NCI-H146 (cell line): Measurements from ENCODE around the gene ZBTB39.
"Not testable (repeated sequence)": the region's sequence is repeated elsewhere in the genome, so short reads cannot be mapped to it uniquely, and the experiment has no call there.

ENCODE experiments used
- DNase-seq: peaks from one replicate; lab custom pipeline; 2025; lab: John Stamatoyannopoulos, UW

The ZBTB39 gene

DNA sequence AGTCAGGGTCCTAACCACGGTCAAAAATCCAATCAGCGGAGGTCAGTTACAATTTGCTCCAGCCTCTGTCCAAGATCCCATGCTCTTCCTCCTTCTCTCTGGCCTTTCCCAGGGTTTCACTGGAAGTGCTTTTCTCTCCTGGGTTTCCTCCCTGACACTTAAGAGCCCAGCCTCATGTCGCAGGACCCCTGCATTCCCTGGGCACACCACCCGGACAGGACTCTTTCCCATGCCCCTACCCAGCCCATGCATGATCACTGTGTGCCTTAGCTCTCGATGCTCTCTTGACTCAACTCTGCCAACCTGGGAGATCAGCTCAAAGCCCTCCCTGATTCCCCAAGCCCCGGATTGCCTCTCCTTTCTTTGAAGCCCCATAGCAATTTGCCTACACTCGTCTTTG, 25.4 kb upstream of the ZBTB39 start:
- no peak for DNase-seq

DNA sequence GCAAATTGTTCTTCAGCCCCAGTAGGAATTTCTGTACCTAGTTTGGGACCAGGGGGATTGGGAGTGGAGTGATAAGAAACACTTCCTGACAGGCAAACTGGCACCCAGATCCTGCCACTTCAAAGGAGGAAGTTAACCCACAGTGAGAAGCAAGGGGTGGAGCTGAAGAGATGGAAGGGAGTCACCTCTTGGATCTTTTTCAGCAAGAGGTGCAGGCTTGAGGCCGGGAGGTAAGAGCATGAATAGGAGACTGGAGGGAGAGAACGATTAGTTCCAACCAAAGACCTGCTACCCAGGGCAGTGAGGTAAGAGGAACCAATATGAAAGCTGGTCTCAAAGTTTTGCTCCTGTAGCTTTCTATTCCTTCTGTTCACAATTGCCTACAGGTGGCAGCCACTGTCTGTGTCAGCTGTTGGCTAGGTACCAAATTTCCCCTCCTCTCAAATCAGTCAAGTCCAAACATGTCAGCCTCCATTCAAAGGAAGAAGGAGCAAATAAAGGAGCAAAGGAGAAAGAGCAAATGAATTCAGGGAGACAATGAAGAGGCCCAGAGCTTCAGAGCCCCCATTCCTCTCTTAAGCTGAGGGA, 24.9 kb upstream of the ZBTB39 start:
- peak; percentile 77 for DNase-seq

DNA sequence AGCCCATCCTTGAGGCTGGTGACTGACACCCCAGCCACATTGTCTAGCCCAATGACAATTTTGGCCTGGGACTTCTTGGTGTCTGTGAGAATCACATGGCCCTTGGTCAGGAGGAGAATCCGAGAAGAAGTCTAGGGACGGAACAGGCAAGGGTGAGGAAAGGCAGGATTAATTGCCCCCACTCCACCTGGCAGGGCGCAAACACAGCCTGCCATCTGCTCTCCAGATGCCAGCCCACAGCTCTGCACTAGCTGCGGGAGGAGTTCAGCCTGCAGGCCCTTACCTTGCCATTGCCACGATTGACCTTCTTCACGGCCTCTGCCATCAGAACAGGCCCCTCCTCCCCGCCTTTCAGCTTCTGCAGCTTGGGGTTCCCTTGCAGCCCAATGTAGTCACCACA, 23.1 kb upstream of the ZBTB39 start:
- no peak for DNase-seq

DNA sequence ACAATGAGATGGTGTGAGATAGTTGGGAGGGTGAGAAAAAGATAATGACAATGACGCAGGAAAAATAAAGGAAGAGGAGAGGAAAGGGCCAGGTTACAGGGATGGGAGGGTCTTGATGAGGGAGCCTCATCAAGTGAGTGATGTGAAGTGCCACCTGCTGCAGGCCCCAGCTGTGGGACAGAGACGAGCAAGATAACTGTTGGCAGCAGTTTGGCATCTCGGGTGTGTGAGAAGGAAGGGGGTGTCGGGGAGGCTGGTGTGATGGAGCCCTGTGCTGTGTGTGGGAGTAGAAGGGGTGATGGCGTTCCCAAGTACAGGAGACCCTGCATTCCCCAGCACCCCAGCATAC, 21.4 kb upstream of the ZBTB39 start:
- DNase-seq, result no peak

DNA sequence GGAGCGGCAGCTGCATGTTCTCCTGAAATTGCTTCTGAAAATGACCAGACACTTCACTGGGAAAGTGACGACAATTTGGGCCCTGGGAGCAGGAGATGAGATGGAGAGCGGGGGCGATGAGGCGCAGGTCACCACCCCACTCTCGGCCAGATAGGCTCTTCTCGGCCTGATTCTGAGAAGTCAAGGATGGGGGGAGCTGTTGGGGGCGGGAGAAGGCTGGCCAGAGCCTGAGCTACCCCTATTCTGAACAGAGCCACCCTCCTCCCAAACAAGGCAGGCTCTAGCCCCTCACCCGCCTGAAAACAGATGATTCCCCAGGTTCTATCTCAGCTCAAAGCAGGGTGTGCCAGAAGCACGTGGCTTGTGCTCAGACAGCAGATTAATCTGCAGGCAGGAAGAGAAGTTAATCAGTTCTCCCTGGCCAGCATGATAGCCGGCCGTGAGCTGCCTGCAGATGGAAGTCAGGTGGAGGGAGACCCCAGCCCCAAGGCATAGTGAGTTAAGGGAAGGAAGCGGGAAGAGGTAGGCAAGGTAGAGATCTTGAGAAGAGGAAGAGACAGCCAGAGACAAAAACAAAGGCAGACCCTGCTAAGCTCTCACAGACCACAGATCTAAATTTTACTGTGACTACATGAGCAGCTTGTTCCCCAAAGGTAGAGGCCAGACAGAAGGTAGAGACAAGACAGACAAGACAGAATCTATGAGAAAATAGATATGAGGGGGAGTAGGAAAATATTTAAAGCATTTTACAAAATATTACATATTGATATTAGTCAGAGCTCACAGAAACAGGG, 20.9 kb upstream of the ZBTB39 start:
- DNase-seq, result no peak

DNA sequence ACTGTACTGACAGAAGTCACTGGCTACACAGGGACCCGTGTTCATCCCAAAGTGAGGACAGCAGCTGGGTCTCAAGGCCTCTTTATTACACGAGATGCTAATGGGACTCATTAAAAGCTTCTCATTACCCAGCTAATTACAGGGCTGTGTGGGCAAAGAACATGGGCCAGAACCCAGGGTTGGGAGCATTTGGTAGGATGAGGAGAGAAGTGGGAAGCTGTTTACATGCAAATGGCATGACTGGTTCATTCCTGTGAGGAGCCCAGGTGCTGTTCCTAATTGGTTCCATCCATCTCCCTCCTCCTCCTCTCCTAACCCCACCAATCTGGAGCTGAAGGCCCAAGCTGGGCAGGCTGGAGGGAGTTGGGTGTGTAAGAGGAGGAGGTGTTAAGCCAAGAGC, 18.9 kb upstream of the ZBTB39 start:
- DNase-seq, result no peak

DNA sequence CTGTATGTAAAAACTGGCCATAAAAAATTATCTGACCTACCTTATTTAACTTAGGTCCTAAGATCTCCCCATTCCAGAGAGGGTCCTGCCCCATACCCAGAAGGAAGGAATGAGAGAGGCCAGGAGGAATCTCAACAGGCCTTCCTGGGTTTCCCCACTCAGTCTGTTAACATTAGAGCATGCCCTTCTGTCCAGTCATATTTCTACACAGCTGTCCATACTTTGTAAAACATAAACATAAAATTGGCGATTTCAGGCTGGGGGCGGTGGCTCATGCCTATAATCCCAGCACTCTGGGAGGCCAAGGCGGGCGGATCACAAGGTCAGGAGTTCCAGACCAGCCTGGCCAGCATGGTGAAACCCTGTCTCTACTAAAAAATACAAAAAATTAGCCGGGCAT, 16.0 kb upstream of the ZBTB39 start:
- DNase-seq, result not testable (repeated sequence)

DNA sequence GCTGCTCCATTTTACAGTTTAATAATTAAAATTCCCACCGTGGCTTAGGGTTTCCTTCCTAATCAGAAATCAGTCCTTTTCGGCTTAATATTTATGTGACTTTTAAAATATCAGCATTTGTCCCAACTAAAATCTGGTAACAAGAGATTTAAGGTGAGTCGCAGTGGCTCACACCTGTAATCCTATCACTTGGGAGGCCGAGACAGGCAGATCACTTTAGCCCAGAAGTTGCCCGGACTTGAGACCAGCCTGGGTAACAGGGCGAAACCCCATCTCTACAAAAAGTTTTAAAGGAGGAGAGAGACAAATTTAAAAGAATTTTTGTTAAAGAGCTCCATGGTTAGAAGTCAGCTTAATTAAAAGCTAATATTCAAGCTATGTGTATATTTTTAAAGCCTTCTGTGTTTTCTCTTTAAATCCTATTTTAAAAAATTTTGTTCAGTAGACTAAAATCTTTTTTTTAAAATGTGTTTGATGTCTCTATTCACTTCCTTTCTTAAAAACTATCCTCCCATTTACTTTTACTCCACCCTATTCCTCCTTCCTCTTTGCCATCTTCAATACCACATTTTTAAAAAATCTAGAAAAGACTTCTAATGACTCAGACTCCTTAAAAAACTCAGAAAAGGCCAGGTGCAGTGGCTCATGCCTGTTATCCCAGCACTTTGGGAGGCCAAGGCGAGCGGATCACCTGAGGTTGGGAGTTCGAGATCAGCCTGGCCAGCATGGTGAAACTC, 13.8 kb upstream of the ZBTB39 start:
- DNase-seq, result no peak

DNA sequence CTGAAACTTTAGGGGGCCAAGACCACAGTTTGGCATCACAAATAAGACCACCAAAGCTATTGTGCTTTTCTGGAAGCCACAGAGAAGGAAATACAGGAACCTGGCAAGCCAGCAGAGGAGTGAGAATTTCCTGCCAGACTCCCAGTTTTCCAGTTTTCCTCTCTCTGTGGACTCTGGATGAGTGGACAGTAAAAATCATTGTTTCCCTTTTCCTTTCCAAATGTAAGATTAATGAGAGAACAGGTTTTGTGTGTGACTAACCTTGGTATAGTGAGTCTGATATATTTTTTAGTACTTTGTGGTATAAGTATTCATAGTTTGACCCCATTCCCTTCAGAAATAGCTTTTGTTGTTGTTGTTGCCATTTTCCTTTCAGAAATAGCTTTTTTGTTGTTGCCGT, 12.6 kb upstream of the ZBTB39 start:
- DNase-seq, result no peak

DNA sequence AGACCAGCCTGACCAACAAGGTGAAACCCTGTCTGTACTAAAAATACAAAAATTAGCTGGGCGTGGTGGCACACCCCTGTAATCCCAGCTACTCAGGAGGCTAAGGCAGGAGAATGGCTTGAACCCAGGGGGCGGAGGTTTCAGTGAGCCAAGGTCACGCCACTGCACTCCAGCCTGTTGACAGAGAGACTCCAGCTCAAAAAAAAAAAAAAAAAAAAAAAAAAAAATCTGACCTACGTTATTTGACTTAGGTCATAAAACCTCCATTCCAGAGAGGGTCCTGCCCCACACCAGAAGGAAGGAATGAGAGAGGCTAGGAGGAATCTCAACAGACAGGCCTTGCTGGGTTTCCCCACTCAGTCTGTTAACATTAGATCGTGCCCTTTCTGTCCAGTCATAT, 12.0 kb upstream of the ZBTB39 start:
- not testable (repeated sequence) for DNase-seq

DNA sequence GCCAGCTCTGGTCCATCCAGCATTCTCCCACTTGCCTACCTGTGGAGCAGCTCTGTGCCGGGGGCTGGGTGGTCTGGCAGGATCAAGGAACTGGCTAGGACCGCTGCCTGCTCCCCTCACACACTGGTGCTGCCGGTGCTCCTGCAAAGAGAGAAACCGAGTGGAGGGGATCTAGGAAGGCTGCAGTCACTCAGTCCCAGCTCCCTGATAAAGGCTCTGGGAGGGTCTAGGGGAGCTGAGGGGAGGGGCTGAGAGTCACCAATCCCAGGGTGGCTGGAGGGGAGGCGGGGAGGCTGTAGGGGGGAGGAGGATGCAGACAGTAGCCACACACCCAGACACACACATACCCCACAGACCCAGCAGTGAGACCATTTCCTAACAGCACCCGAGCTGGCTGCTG, 10.0 kb upstream of the ZBTB39 start, which contains the start of gene TAC3:
Gene TAC3, minus strand, starts transcription at position 182 of the 400 bp plus-strand sequence. CDS start 732 bp downstream, outside the sequence.
- DNase-seq, result peak; percentile 27

DNA sequence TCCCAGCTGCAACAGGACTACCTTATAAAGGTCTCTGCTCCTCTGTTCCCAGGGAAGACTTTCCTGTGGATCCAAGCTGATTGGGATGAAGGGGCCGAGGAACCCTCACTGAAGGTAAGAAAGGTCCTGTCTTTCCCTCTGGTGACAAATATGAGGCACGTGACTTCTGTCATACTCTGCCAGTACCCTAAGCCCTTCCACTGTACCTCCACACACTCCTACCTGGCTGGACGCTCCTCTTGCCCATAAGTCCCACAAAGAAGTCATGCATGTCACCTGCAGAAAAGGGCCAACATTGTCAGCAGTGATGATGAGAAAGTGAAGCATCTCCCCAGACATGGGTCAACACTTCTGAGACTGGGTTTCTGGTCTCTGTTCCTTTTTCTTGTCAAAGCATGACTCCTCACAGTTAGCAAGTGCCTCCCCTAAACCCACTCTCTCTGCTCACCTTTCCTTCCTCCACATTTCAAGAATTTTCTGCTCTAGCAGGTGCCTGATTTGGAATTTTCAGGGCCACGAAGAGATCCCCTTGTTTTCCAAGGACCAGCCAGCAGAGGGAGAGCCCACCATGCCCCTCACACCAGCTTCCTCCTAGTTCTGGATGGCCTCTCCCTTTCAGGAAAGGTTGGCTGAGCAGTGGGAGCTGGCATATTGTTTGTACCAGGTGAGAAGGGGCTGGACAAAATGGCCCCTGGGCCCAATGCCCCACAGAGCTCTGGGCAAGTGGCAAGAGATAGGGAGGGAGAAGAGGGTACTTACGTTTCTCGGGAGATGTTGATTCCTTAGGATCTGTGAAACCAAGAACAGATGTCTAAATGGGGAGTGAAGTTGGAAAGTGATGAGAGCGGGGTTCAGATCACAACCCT, 6.5 kb upstream of the ZBTB39 start:
- no peak for DNase-seq

DNA sequence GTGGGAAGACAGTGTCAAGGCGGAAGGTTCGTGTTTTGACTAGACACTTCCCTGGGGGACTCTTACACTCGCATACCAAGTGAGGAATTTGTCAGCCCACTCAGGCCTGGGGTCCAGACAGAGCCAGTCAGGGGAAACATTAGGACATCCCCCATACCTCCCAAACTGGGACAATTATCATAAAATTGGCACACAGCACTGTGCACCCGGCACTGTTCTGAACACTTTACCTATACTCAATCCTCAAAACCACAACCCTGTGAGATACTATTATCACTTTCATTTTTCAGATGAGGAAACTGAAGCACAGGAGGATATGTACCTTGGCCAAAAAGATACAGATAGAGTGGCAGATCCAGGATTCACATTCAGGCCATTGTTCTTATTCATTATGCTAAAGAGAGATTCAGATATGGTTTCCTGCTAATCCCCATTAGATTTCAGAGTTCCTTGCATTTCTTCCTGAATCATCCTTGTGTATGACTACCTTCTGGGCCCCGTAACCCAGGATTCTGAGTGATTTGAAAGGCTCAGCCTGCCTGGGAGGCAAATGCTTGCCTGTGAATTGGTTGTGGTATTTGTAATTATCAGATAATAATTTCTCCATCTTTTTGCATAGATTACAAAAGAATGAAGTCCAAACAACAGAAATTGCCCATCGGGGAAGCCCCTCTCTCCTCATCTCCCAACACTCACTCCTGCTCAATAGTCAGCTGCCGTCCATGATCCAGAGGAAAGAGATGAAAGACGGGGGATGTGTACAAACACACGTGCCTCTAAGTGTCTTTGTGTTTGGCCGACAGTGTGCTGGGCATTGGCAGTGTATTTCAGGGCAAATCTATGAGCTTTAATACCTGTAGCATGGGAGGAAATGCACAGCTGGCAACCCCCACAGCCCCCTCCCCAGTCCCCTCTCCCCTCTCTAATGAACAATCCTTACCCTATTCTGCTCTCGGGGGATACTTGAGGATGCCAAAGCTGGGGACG, 5.4 kb upstream of the ZBTB39 start:
- DNase-seq, result no peak

DNA sequence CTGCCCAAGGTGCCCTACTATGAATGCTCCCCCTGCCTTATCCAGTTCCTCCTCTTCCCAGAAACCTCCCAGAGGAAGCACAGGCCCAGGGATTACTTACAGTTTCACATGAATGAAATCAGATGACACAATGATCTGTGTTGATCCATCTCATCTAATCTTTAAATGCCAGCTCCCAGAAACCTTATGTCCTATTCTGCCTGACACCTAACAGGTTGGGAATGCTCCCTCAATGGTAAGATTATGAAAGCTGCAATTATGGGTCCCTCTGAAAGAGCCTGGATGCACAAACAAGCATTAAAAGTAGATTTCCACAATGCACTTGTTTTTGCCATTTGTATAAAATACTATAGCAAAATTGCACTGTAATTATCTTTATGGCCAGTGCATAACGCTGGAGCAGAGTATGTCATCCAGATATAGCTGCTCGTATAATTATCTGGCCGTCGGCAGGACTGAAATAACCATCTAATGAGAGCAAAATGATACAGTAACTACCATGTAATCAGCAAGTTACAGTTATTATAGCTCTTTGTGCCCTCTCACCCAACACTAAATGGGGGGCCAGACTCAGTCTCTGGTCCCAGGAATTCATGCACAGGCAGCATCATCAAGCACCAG, 4.4 kb upstream of the ZBTB39 start:
- DNase-seq, result no peak

DNA sequence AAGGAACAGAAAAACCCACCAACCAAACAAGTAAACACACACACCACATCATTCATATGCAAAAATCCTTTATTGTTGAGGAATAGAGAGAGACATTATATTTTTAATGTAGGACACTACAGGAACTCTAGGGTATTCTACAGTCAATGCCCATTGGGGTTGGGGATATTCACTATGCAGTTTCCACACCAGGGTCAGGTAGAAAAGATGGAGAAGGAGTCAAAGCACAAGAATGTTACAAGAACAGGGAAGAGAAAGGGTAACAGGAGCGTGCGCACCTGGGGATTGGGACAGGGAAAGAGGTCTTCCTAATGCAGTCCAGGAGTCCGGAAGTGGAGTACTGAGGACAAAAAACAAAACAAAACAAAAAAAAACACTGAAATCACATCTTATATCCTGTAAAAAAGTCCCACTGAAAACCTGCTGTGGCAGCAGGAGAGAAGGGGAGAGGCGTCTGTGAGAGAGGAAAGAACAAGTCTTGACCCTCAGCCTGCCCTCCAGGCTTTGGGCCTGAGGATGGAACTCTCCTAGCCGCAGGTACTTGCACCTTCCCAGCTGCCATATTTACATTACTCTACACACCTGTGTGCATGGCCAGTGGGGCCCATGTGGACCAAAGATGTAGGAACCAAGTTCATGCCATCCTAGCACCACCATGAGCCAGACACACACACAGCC, 3.7 kb upstream of the ZBTB39 start:
- DNase-seq, result no peak

DNA sequence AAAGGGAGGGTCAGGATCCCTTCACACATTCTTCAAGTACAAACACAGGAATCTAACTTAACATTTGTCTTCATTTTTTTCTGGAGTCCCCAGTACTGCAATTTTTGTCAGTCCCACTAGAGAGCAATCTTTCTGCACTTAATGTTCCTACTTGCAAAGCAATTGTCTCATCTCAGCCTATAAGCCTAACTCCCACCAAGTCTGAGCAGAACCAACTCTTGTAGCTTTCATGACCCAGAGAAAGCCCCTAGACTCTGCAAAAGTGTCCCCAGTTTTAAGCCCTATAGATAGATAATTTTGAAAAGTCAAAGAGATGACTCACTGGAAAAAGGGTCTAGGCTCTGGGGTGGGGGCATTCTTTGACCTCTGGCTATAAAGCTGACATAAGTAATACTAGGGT, 1.8 kb upstream of the ZBTB39 start:
- peak; percentile 49 for DNase-seq

DNA sequence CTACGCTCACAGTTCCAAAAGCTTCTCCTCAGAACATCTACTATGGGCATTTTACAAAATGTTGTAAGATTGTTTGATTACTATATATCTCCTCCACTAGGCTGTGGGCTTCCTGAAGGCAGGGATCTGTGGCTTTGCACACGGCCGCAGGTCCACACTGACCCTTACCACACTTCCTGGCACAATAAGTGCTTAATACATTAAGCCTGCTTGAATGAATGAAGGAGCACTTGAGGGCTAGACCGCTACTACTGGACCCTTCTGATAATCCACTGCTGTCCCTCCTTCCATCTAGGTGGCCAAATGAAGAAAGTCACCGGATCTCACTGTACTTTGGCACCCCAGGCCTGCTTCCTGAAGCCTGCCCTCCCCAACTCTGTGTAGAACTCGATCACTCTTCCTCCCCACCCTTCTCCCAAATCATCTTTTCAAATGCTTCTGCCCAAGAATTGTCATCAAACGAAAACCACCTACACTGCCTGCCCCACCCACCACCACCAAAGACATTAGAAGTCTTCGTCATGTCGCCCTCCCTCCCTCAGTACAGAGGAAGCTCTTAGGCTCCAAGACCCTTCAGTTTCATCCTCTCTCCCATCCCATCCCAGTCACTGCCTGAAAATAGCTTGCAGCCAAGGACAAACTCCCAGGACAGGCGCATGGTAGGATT, 596 bp upstream of the ZBTB39 start:
- DNase-seq, result no peak

DNA sequence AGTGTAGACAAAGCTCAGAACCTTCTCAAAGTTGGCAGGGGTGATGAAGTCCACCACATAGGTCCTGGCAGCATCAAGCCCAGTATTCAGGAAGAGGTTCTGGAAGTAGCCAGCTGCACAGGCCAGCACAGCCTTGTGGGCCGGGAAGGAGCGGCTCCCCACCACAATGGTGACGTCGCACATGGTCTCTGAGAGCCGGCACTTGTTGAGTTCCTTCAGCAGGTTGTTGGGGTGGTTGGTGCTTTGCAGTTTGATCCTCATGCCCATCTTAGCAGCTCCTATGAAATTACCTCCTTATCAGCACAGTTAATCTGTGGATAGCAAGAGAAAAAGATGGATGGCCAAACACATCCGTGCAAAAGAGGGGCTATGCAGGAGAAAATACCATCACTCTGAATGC, 1.7 kb downstream of the ZBTB39 start:
- DNase-seq, result no peak

DNA sequence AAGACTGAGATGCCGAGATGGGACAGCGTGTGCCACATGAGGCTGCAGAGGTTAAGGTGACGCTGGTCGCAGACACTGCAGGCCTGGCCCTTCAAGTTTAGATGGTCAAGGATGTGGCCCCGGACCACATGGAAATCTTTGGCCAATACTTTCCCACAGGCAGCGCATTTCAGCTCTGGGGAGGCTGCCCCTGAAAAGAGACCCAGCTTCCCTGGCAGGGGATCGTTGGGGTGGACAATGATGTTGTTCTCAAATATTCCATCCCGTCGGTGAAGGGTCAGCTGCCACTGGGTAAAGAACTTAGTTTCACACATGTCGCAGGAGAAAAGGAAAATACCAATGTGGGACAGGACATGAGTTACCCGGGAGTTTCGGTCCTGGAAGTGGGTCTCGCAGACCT, 3.0 kb downstream of the ZBTB39 start:
- DNase-seq, result no peak
